CD14-positive monocyte (primary cell): ENCODE results near the gene ABHD14A. TPM values are rescaled to one million over a fixed set of nuclear protein-coding genes. Genes with fewer than 3 reads are reported as not detected.

Source experiments
- DNase-seq, 3 donors: peaks; one replicate each; pipeline ENCODE4 v3.0.0-alpha.2; 2011 to 2022
- H2AFZ ChIP-seq: 2 replicates; pipeline ENCODE4 v1.6.0; 2012; ENCODE audit warnings: mild to moderate bottlenecking, low read depth, low read length, inconsistent platforms; ENCODE audit not compliant: insufficient read depth, poor library complexity, severe bottlenecking
- H3K27ac ChIP-seq, 2 donors: 1 replicate in 1 of 2; 2 replicates in 1 of 2; pipeline ENCODE4 v1.5.1; 2012 to 2013; ENCODE audit warnings: low read length in 2 of 2, control low read depth in 1 of 2, inconsistent platforms in 1 of 2, low read depth in 1 of 2, mild to moderate bottlenecking in 1 of 2
- H3K27me3 ChIP-seq, 2 donors: one replicate each; pipeline versions ENCODE4 v1.6.0 to v1.6.1; 2011 to 2013; ENCODE audit warnings: low read length in 2 of 2; ENCODE audit not compliant: control insufficient read depth in 2 of 2, insufficient read depth in 2 of 2
- H3K36me3 ChIP-seq, 2 donors: replicated peaks in 1 of 2; 1 replicate in 1 of 2; 2 replicates in 1 of 2; pipeline versions ENCODE4 v1.5.1 to v1.6.1; 2012 to 2013; ENCODE audit warnings: low read length in 2 of 2, control low read depth in 1 of 2, inconsistent platforms in 1 of 2, mild to moderate bottlenecking in 1 of 2; ENCODE audit not compliant: insufficient read depth in 2 of 2, control insufficient read depth in 1 of 2
- H3K4me1 ChIP-seq, 2 donors: 1 replicate in 1 of 2; 2 replicates in 1 of 2; pipeline versions ENCODE4 v1.5.1 to v1.6.1; 2012 to 2013; ENCODE audit warnings: low read length in 2 of 2, control low read depth in 1 of 2, inconsistent platforms in 1 of 2, mild to moderate bottlenecking in 1 of 2, moderate library complexity in 1 of 2; ENCODE audit not compliant: insufficient read depth in 2 of 2, control insufficient read depth in 1 of 2
- H3K4me2 ChIP-seq: replicated peaks from 2 replicates; pipeline ENCODE3; 2012; ENCODE audit warnings: low read length, moderate library complexity, mild to moderate bottlenecking; ENCODE audit not compliant: poor library complexity, severe bottlenecking; ENCODE audit errors: extremely low read depth
- H3K4me3 ChIP-seq, 3 experiments: fragments of 200-600 bp in 1 of 3; sonication (generic) in 1 of 3; replicated peaks in 1 of 3; 1 replicate in 2 of 3; 2 replicates in 1 of 3; pipeline ENCODE4 v1.5.1; 2011 to 2013; ENCODE audit warnings: low read length in 3 of 3, mild to moderate bottlenecking in 3 of 3, control low read depth in 2 of 3, low read depth in 2 of 3, inconsistent platforms in 1 of 3, moderate library complexity in 1 of 3
- H3K79me2 ChIP-seq: 2 replicates; pipeline ENCODE4 v1.6.0; 2012; ENCODE audit warnings: mild to moderate bottlenecking, control low read depth, inconsistent platforms, low read length, moderate library complexity; ENCODE audit not compliant: insufficient read depth
- H3K9ac ChIP-seq: 2 replicates; pipeline ENCODE4 v1.6.0; 2017; ENCODE audit warnings: low read length, mild to moderate bottlenecking; ENCODE audit not compliant: insufficient read depth, poor library complexity, severe bottlenecking
- H3K9me3 ChIP-seq, 2 donors: replicated peaks in 1 of 2; 1 replicate in 1 of 2; 2 replicates in 1 of 2; pipeline versions ENCODE4 v1.5.1 to v1.6.1; 2012 to 2013; ENCODE audit warnings: low read length in 2 of 2, control low read depth in 1 of 2; ENCODE audit not compliant: control insufficient read depth in 1 of 2, insufficient read depth in 1 of 2
- H4K20me1 ChIP-seq: 2 replicates; pipeline ENCODE4 v1.6.0; 2012; ENCODE audit warnings: mild to moderate bottlenecking, low read length, control low read depth, moderate library complexity; ENCODE audit not compliant: insufficient read depth
- H3K27ac Mint-ChIP-seq, 7 donors: one replicate each; pipeline ENCODE4 v1.8.0; 2020; ENCODE audit warnings: mild to moderate bottlenecking in 7 of 7, mixed read lengths in 7 of 7, moderate library complexity in 6 of 7, inconsistent platforms in 2 of 7
- H3K27me3 Mint-ChIP-seq, 3 donors: one replicate each; pipeline ENCODE4 v1.8.0; 2021 to 2022; ENCODE audit warnings: low read depth in 3 of 3, mild to moderate bottlenecking in 3 of 3, mixed read lengths in 3 of 3, moderate library complexity in 3 of 3, inconsistent platforms in 1 of 3
- H3K36me3 Mint-ChIP-seq, 2 donors: one replicate each; pipeline ENCODE4 v1.8.0; 2020; ENCODE audit warnings: mixed read lengths in 2 of 2, inconsistent platforms in 1 of 2, mild to moderate bottlenecking in 1 of 2
- H3K4me1 Mint-ChIP-seq: one replicate; pipeline ENCODE4 v1.8.0; 2020; ENCODE audit warnings: mild to moderate bottlenecking, mixed read lengths
- H3K4me3 Mint-ChIP-seq, 2 donors: one replicate each; pipeline ENCODE4 v1.8.0; 2020; ENCODE audit warnings: mild to moderate bottlenecking in 2 of 2, mixed read lengths in 2 of 2, moderate library complexity in 1 of 2
- H3K9me3 Mint-ChIP-seq, 7 donors: one replicate each; pipeline ENCODE4 v1.8.0; 2020 to 2022; ENCODE audit warnings: mixed read lengths in 7 of 7, mild to moderate bottlenecking in 6 of 7, moderate library complexity in 6 of 7, inconsistent platforms in 2 of 7
- CTCF ChIP-seq: fragments of 200-600 bp; IDR thresholded peaks from one replicate; pipeline ENCODE4 v1.8.0; 2022; ENCODE audit warnings: antibody characterized with exemption, mild to moderate bottlenecking
- WGBS: methylation state at CpG from one replicate; pipeline ENCODE4 v1.1.5; 2013; ENCODE audit warnings: missing lambda C conversion rate; ENCODE audit not compliant: insufficient coverage; 5-methylcytosine and 5-hydroxymethylcytosine counted together
- intact Hi-C, 2 donors: fragments of 100-400 bp; cut with micrococcal nuclease; formaldehyde crosslinking; loops; one replicate each; pipeline versions ENCODE4 v1.15.0 to v1.15.1; 2023
- polyA minus RNA-seq: library from RNA; depleted of rRNA, polyadenylated mRNA; stranded (reverse); fragments of >200 nt; gene quantifications from 2 replicates; pipeline ENCODE4 v1.2.3, GENCODE V29; 2012
- polyA plus RNA-seq, 3 donors: library from polyadenylated mRNA; depleted of rRNA in 1 of 3; unstranded in 2 of 3; stranded (reverse) in 1 of 3; fragments of 300-500 nt in 2 of 3; fragments of >200 nt in 1 of 3; fragmentation: Illumina TruSeq in 2 of 3; gene quantifications; 1 replicate in 2 of 3; 2 replicates in 1 of 3; pipeline ENCODE4 v1.2.3, GENCODE V29; 2012 to 2021
- total RNA-seq, 12 experiments: library from RNA in 1 of 12; stranded (reverse) in 1 of 12; fragments of 120-200 nt in 1 of 12; gene quantifications; one replicate each; pipeline ENCODE4 v1.2.4 and lab custom pipeline; 2013 to 2026; ENCODE audit warnings: mixed read lengths in 6 of 12, inconsistent platforms in 1 of 12

The ABHD14A gene
- 3.6 TPM for total RNA-seq (2013)
- polyA plus RNA-seq, result 10 to 100 TPM in 2 of 3 donors, 1 to 10 TPM in 1; 6.9 to 13.2 (median 11.7) TPM
- 2.8 and 6.5 TPM in 2 replicates for polyA minus RNA-seq
- 0 to 1.1 (median 0.37) reads per million in 11 experiments for total RNA-seq (lab: John Stamatoyannopoulos, UW)

- H3K9me3 ChIP-seq, result no peaks in the 10 kb centered on the region
- DNase-seq, result peak; percentile 60 to 80 (median 75)
- peak within 1 kb of the TSS; percentile 98 for H2AFZ ChIP-seq
- no peaks in the 10 kb centered on the region for H4K20me1 ChIP-seq
- H3K36me3 Mint-ChIP-seq, result peaks cover 2 to 7% of the 10 kb centered on the region in 2 donors
- no peaks in the 10 kb centered on the region for H3K79me2 ChIP-seq
- H3K27ac Mint-ChIP-seq, result peak within 1 kb of the TSS; percentile 50 to 94 (median 87)
- peak within 1 kb of the TSS; percentile 94 to 97 for H3K4me3 Mint-ChIP-seq
- peaks cover 0 to 2% (median 0%) of the 10 kb centered on the region in 7 donors for H3K9me3 Mint-ChIP-seq
- H3K4me1 ChIP-seq, result peaks cover 26 to 31% of the 10 kb centered on the region in 2 donors
- H3K4me1 Mint-ChIP-seq, result peaks cover 32% of the 10 kb centered on the region
- intact Hi-C loops, result loop anchor here (2.0 kb wide), 1 partner anchor 32 kb away; the partner anchor contains the start of gene PARP3 (in 2 of the 2)
- H3K27me3 ChIP-seq, result no peaks in the 10 kb centered on the region
- H3K27ac ChIP-seq, result peak within 1 kb of the TSS; percentile 29 to 81
- peak within 1 kb of the TSS; percentile 75 for H3K9ac ChIP-seq
- under 1% methylated on average over 63 of the region's 63 CpGs for WGBS
- peak within 1 kb of the TSS; percentile 100 for H3K4me2 ChIP-seq
- peaks cover 0 to 4% (median 4%) of the 10 kb centered on the region in 3 donors for H3K27me3 Mint-ChIP-seq
- TF ChIP-seq CTCF, result no peak
- H3K36me3 ChIP-seq, result no peaks in the 10 kb centered on the region
- H3K4me3 ChIP-seq, result peak within 1 kb of the TSS; percentile 73 to 90 (median 87)
These were observed at the start of gene ABHD14A for GRCh38 chr3:51974963-51975851. Gene ABHD14A (plus strand): TSS chr3:51975064. CDS start chr3:51975136, 72 bp downstream.

GRCh38 chr3:51927061-51927977, 47.5 kb upstream of the ABHD14A start:
- WGBS, result no CpG with 5 or more reads among the region's 5 CpGs
- Histone ChIP-seq H4K20me1 (no peaks in the 10 kb centered on the region), H3K4me3 (no peak overlapping the region), H3K4me2 (no peak overlapping the region), H3K27ac (no peak overlapping the region), H3K36me3 (peaks cover 0 to 1% of the 10 kb centered on the region in 2 donors), H2AFZ (no peak overlapping the region), H3K27me3 (no peaks in the 10 kb centered on the region), H3K4me1 (no peaks in the 10 kb centered on the region), H3K9ac (no peak overlapping the region), H3K79me2 (no peaks in the 10 kb centered on the region), H3K9me3 (no peaks in the 10 kb centered on the region)
- no peaks in the 10 kb centered on the region for H3K4me1 Mint-ChIP-seq
- no peak overlapping the region for H3K27ac Mint-ChIP-seq
- no peak for DNase-seq
- no peak overlapping the region for H3K4me3 Mint-ChIP-seq
- peaks cover 0 to 5% (median 0%) of the 10 kb centered on the region in 7 donors for H3K9me3 Mint-ChIP-seq
- intact Hi-C loops, result no loop called here
- peaks cover 0 to 6% of the 10 kb centered on the region in 2 donors for H3K36me3 Mint-ChIP-seq
- H3K27me3 Mint-ChIP-seq, result peaks cover 5 to 14% (median 7%) of the 10 kb centered on the region in 3 donors
- TF ChIP-seq CTCF, result no peak
